K562 (cell line): Measurements from ENCODE around the gene MXD3. TPM values are rescaled to one million over a fixed set of nuclear protein-coding genes. Genes with fewer than 3 reads are reported as not detected.
A peak's percentile ranks its signal among the peaks of the same experiment; 100 is the strongest.

Experiments
- ATAC-seq: fragments of 200-7000 bp; cut with Tn5 transposase; 3 replicates; pipeline ENCODE4 v1.9.1; 2020; ENCODE audit warnings: moderate library complexity
- BruUV-seq: library from RNA; stranded (reverse); fragments of 400-500 nt; replicated peaks from 2 replicates; lab custom pipeline; 2021; lab: Mats Ljungman, UMichigan
- CTCF ChIA-PET: fragments of 300-600 bp; formaldehyde crosslinking; extraction: SDS; loops from one replicate; lab custom pipeline; 2021; ENCODE audit warnings: low intra/inter-chr PET ratio; lab: Yijun Ruan, JAX
- POLR2A ChIA-PET: fragments of 300-600, 350-650 bp; sonication (Branson Sonifier 250); formaldehyde crosslinking; extraction: SDS; loops from one replicate; lab custom pipeline; 2021; ENCODE audit warnings: antibody characterized with exemption, inconsistent platforms; lab: Yijun Ruan, JAX
- DNase-seq, 4 experiments: peaks; one replicate each; pipeline versions ENCODE4 v3.0.0 to v3.0.0-alpha.2; 2011 to 2018; ENCODE audit warnings: low spot score in 3 of 4, mixed read lengths in 3 of 4; ENCODE audit errors: extremely low read depth in 1 of 4
- FAIRE-seq: peaks from 2 replicates; lab custom pipeline; 2011; peaks lifted over from hg19 to GRCh38; lab: Jason Lieb, UNC
- H2AFZ ChIP-seq: 2 replicates; pipeline ENCODE4 v1.6.0; 2011; ENCODE audit warnings: low read depth, low read length, control low read depth, inconsistent platforms
- H3K27ac ChIP-seq: fragments of 200-600 bp; 3 replicates; pipeline ENCODE4 v1.8.0; 2011; ENCODE audit warnings: low read depth, mild to moderate bottlenecking, control low read depth, inconsistent platforms, low read length, moderate library complexity, mixed read lengths; ENCODE audit errors: extremely low read depth
- H3K27me3 ChIP-seq, 2 experiments: fragments of 300-600 bp in 1 of 2; 2 replicates in 1 of 2; 3 replicates in 1 of 2; pipeline versions ENCODE4 v1.6.0 to v1.8.0; 2011; ENCODE audit warnings: inconsistent platforms in 2 of 2, low read length in 2 of 2, mild to moderate bottlenecking in 1 of 2, mixed read lengths in 1 of 2, moderate library complexity in 1 of 2; ENCODE audit not compliant: control insufficient read depth in 2 of 2, insufficient read depth in 2 of 2
- H3K36me3 ChIP-seq: fragments of 300-600 bp; 3 replicates; pipeline ENCODE4 v1.8.0; 2011; ENCODE audit warnings: mild to moderate bottlenecking, low read length, inconsistent platforms; ENCODE audit not compliant: control insufficient read depth, insufficient read depth
- H3K4me1 ChIP-seq, 2 experiments: fragments of 200-600 bp in 1 of 2; replicated peaks in 1 of 2; 2 replicates in 1 of 2; 3 replicates in 1 of 2; pipeline versions ENCODE4 v1.5.1 to v1.8.0; 2011; ENCODE audit warnings: inconsistent platforms in 2 of 2, low read length in 2 of 2, mild to moderate bottlenecking in 1 of 2, mixed read lengths in 1 of 2, moderate library complexity in 1 of 2; ENCODE audit not compliant: control insufficient read depth in 2 of 2, insufficient read depth in 2 of 2
- H3K4me2 ChIP-seq: 2 replicates; pipeline ENCODE4 v1.6.1; 2011; ENCODE audit warnings: low read length, control low read depth, inconsistent platforms, mixed read lengths; ENCODE audit not compliant: insufficient read depth
- H3K4me3 ChIP-seq: fragments of 200-600 bp; sonication (generic), shearing (Covaris generic); 2 replicates; pipeline ENCODE4 v1.5.1; 2016; ENCODE audit warnings: control low read depth, inconsistent platforms
- H3K79me2 ChIP-seq: fragments of 200-600 bp; 3 replicates; pipeline ENCODE4 v1.8.0; 2011; ENCODE audit warnings: low read length, inconsistent platforms; ENCODE audit not compliant: control insufficient read depth, insufficient read depth
- H3K9ac ChIP-seq, 2 experiments: 2 replicates each; pipeline versions ENCODE4 v1.6.0 to v1.6.1; 2011; ENCODE audit warnings: low read depth in 2 of 2, low read length in 2 of 2, control low read depth in 1 of 2, inconsistent platforms in 1 of 2, mild to moderate bottlenecking in 1 of 2, mixed read lengths in 1 of 2; ENCODE audit not compliant: insufficient read depth in 1 of 2
- H3K9me1 ChIP-seq: one replicate; pipeline ENCODE4 v1.6.0; 2011; ENCODE audit warnings: inconsistent platforms, mild to moderate bottlenecking, low read length, moderate library complexity; ENCODE audit not compliant: control insufficient read depth, insufficient read depth
- H3K9me3 ChIP-seq: replicated peaks from 2 replicates; pipeline ENCODE4 v1.5.1; 2011; ENCODE audit warnings: low read depth, low read length, inconsistent platforms; ENCODE audit not compliant: control insufficient read depth, insufficient read depth
- H4K20me1 ChIP-seq: replicated peaks from 2 replicates; pipeline ENCODE4 v1.6.1; 2011; ENCODE audit warnings: low read length, inconsistent platforms, mixed read lengths; ENCODE audit not compliant: control insufficient read depth, insufficient read depth
- OTX1 ChIP-seq: fragments of 450-650 bp; formaldehyde crosslinking; IDR thresholded peaks from 2 replicates; pipeline ENCODE4 v1.4.0; 2022; ENCODE audit warnings: mild to moderate bottlenecking
- PHB2 ChIP-seq: fragments of 450-650 bp; IDR thresholded peaks from 2 replicates; pipeline ENCODE4 v1.6.1; 2017; ENCODE audit warnings: low read depth
- POLR2G ChIP-seq: fragments of 200-400 bp; formaldehyde crosslinking; IDR thresholded peaks from 2 replicates; pipeline ENCODE4 v1.6.1; 2017; ENCODE audit warnings: low read depth, mild to moderate bottlenecking, antibody characterized with exemption, low read length, moderate library complexity
- ZNF165 ChIP-seq: fragments of 250-450 bp; sonication (Bioruptor Pico); IDR thresholded peaks from 2 replicates; pipeline ENCODE4 v1.4.0; 2020; ENCODE audit warnings: borderline replicate concordance
- ZNF79 ChIP-seq: fragments of 250-450 bp; sonication (Bioruptor Pico); IDR thresholded peaks from 2 replicates; pipeline ENCODE4 v1.4.0; 2020; ENCODE audit warnings: low read depth, mild to moderate bottlenecking, moderate library complexity
- WGBS: fragments of 100-300 bp; shearing (Covaris generic); methylation state at CpG from one replicate; pipeline ENCODE4 v1.1.6; 2016; ENCODE audit warnings: low coverage, mixed read lengths; ENCODE audit not compliant: insufficient coverage; ENCODE audit errors: missing lambda C conversion rate; 5-methylcytosine and 5-hydroxymethylcytosine counted together
- in situ Hi-C: fragments of 300-500 bp; cut with MboI; formaldehyde crosslinking; loops from 4 replicates; pipeline ENCODE4 v1.15.0; 2018; ENCODE audit warnings: inconsistent platforms, mixed read lengths
- intact Hi-C: fragments of 100-400 bp; cut with micrococcal nuclease; formaldehyde crosslinking; loops from 2 replicates; pipeline ENCODE4 v1.14.2; 2022
- polyA plus RNA-seq, 8 experiments: library from polyadenylated mRNA; depleted of rRNA in 4 of 8; stranded (reverse) in 5 of 8; unstranded in 3 of 8; fragments of >200 nt; fragmentation: Nextera tagmentation in 2 of 8; fragmentation: Illumina TruSeq in 1 of 8; extraction: Ambion mirVana in 2 of 8; extraction: Trizol in 1 of 8; gene quantifications; 2 replicates each; pipeline versions ENCODE4 v1.2.1 to v1.2.3, GENCODE V29; 2011 to 2014; ENCODE audit warnings: inconsistent platforms in 1 of 8, missing spikeins in 1 of 8
- total RNA-seq, 7 experiments: library from RNA; depleted of rRNA in 6 of 7; stranded (reverse); fragments of >200 nt in 6 of 7; fragmentation: Illumina TruSeq in 2 of 7; extraction: Trizol in 2 of 7; gene quantifications; 2 replicates each; pipeline versions ENCODE4 v1.2.1 to v1.2.3, GENCODE V29; 2011 to 2021; ENCODE audit warnings: low replicate concordance in 1 of 7

MXD3 gene
- total and polyA plus RNA-seq, 9 of the 15 experiments (the other 6 are each of a cell fraction or from before 2014, with no cell fraction given) = 0.28 to 24.8 (median 4.5) TPM

DNA sequence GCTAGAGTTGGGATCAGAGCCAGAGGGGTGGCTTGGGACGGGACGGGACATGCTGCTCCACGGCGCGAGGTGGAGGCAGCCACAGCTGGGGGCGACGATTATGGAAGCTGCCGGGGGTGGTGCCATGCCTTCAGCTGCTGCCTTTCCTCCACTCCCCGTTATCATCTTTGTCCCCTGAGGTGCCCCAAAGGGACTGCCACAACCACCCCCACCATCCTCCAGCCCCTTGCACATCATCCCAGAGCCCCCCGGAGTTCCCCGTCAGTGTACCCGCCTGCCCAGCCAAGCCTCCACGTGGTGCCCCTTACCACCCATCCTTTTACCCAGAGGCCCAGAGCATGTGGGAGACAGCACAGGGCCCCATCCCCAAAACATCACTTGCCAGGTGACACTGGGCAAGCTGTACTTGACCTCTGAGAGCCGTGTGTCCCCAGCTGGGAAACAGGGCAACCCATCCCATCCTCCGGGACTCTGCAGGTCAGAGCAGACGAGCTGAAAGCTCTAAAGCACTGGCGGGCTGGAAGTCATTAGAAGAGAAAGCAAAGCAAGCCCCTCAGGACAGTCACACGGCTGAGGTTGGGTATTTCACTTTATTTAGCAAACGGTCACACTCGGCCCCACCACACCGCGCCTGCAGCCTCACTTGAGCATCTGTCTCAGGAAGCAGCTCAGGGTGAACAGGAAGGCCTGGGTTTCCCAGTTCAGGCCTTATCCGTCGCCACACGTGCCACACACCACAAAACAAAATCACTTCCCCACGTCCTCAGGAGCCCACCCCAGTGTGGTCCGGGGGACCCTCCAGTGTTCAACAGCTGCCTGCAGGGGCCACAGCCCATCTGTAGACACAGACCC is 19.5 kb upstream of the MXD3 start:
- no peak overlapping the region for H3K4me3 ChIP-seq
- H3K4me2 ChIP-seq = no peak overlapping the region
- H3K36me3 ChIP-seq = peaks cover 74% of the 10 kb centered on the region; the same call in 2 of the 3 replicates
- CTCF ChIA-PET = no interaction called here
- DNase-seq (no peak), FAIRE-seq (no peak)
- H3K9me1 ChIP-seq = no peaks in the 10 kb centered on the region
- no peak overlapping the region for H2AFZ ChIP-seq
- H3K27me3 ChIP-seq = no peaks in the 10 kb centered on the region
- H4K20me1 ChIP-seq = no peaks in the 10 kb centered on the region
- peak overlapping the region in 1 of 2 experiments; percentile 55; a peak in 2 of 4 replicates for H3K9ac ChIP-seq
- intact Hi-C loops = no loop called here
- no peaks in the 10 kb centered on the region for H3K9me3 ChIP-seq
- BruUV-seq = no TSS peak
- in situ Hi-C loops = no loop called here
- H3K79me2 ChIP-seq = no peaks in the 10 kb centered on the region
- TF ChIP-seq POLR2G = 0 out of 2 replicates have a peak, but pooled peaks have one; percentile 4
- TF ChIP-seq ZNF165 (CRISPR knock-in tag) = no peak
- TF ChIP-seq, all 486 proteins: peak for 1
- WGBS = 86% methylated on average over 23 of the region's 27 CpGs
- no peak overlapping the region for H3K27ac ChIP-seq
- H3K4me1 ChIP-seq = peaks cover 0 to 7% of the 10 kb centered on the region in 2 experiments; a peak in 1 of 5 replicates
- POLR2A ChIA-PET = interaction anchor here (0.7 to 1.0 kb wide), 3 partner anchors 9 to 338 kb away, joined by 3 read pairs; no protein-coding TSS in a partner anchor
- ATAC-seq = no peak

DNA sequence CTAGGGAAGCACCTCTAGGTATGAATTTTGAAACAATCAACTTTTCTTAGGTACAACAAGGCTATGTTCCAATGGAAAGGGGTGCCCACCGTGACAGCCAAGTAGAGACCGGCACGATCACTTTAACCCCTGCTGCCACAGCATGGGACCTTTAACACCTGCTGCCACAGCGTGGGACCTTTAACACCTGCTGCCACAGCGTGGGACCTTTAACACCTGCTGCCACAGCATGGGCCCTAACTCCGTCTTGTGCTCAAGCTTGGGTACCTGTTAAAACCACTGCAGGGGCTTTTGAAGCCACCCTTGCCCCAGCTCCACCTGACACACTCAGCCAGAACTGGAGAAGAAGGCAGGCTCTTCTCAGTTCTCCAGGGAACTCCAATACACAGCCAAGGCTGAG is 18.2 kb upstream of the MXD3 start:
- Histone ChIP-seq H3K9me1 (no peaks in the 10 kb centered on the region), H3K79me2 (no peaks in the 10 kb centered on the region), H3K9me3 (no peaks in the 10 kb centered on the region), H2AFZ (no peak overlapping the region), H3K4me3 (no peak overlapping the region), H3K9ac (no peak overlapping the region), H3K27me3 (no peaks in the 10 kb centered on the region), H3K36me3 (peaks cover 65% of the 10 kb centered on the region; the same call in 2 of the 3 replicates), H3K27ac (no peak overlapping the region), H4K20me1 (no peaks in the 10 kb centered on the region), H3K4me1 (peaks cover 0 to 7% of the 10 kb centered on the region in 2 experiments; a peak in 1 of 5 replicates), H3K4me2 (no peak overlapping the region)
- POLR2A ChIA-PET = no interaction called here
- intact Hi-C loops = no loop called here
- FAIRE-seq = no peak
- no peak for ATAC-seq
- CTCF ChIA-PET = no interaction called here
- no TSS peak for BruUV-seq
- in situ Hi-C loops = no loop called here
- 91% methylated on average over 6 of the region's 6 CpGs for WGBS
- no peak for DNase-seq
- TF ChIP-seq ZNF79 (CRISPR knock-in tag) (no peak), PHB2 (no peak), OTX1 (no peak)
